SW 1271 (cell line): ENCODE data around the gene NDUFS8.

Experiments used
- DNase-seq, 2 experiments: peaks; one replicate each; lab custom pipeline; 2025; lab: John Stamatoyannopoulos, UW

The NDUFS8 gene

GRCh38 chr11:68003846-68004550 lies 26.5 kb upstream of the NDUFS8 start, which contains the start of gene UNC93B1:
Gene UNC93B1, minus strand, starts transcription at chr11:68004097. Its CDS starts 54 bp downstream, at chr11:68004043.
- DNase-seq, result peak; percentile 73 to 82

- DNase-seq, result no peak
These were observed 25.7 kb upstream of the NDUFS8 start for GRCh38 chr11:68004551-68005335.

- DNase-seq, result no peak
These were observed 23.8 kb upstream of the NDUFS8 start for GRCh38 chr11:68006606-68007166.

- DNase-seq, result no peak
These were observed 22.7 kb upstream of the NDUFS8 start for GRCh38 chr11:68007498-68008380.

- DNase-seq, result no peak
These were observed 21.8 kb upstream of the NDUFS8 start for GRCh38 chr11:68008381-68009337.

GRCh38 chr11:68009391-68010089 lies 20.9 kb upstream of the NDUFS8 start:
- DNase-seq, result peak in 1 of 2 experiments; percentile 75

GRCh38 chr11:68010090-68011041 lies 20.1 kb upstream of the NDUFS8 start, which contains the start of gene ALDH3B1:
Gene ALDH3B1, plus strand, starts transcription at chr11:68010327. Its CDS starts 4,971 bp downstream, at chr11:68015298.
- DNase-seq, result peak; percentile 91 to 93

GRCh38 chr11:68011051-68011943 lies 19.2 kb upstream of the NDUFS8 start:
- DNase-seq, result no peak

- no peak for DNase-seq
These were observed 18.2 kb upstream of the NDUFS8 start for GRCh38 chr11:68012044-68012842.

- DNase-seq, result peak; percentile 92 to 98
These were observed 17.5 kb upstream of the NDUFS8 start for GRCh38 chr11:68012843-68013610.

- DNase-seq, result no peak
These were observed 16.8 kb upstream of the NDUFS8 start for GRCh38 chr11:68013611-68014156.

GRCh38 chr11:68014157-68014946 lies 16.1 kb upstream of the NDUFS8 start:
- peak; percentile 87 to 88 for DNase-seq

- DNase-seq, result no peak
These were observed 15.5 kb upstream of the NDUFS8 start for GRCh38 chr11:68014947-68015447.

GRCh38 chr11:68015467-68015866 lies 15.0 kb upstream of the NDUFS8 start:
- no peak for DNase-seq
